NB4 (cell line): Measurements from ENCODE around the gene NOVA2.

ENCODE experiments used
- CTCF ChIP-seq: IDR thresholded peaks from one replicate; pipeline ENCODE4 v1.5.1; 2012; ENCODE audit warnings: low read depth, low read length
- MAX ChIP-seq: IDR thresholded peaks from 2 replicates; pipeline ENCODE4 v1.6.1; 2011; ENCODE audit warnings: low read depth, low read length
- POLR2A ChIP-seq: IDR thresholded peaks from 2 replicates; pipeline ENCODE4 v1.6.1; 2011; ENCODE audit warnings: mild to moderate bottlenecking; ENCODE audit not compliant: insufficient read length; ENCODE audit errors: extremely low read depth

GRCh38 chr19:45995715-45996385 lies 22.2 kb upstream of the NOVA2 start:
- TF ChIP-seq CTCF, result no peak
- peak; percentile 44 for TF ChIP-seq MAX
- TF ChIP-seq POLR2A, result no peak
